GM13976 (cell line): ENCODE results near the gene TRIM52.

Experiments
- DNase-seq: peaks from one replicate; pipeline ENCODE4 v3.0.0; 2012; ENCODE audit warnings: low spot score
- in situ Hi-C: fragments of 300-500 bp; cut with MboI; formaldehyde crosslinking; loops from one replicate; pipeline ENCODE4 v1.12.0; 2022; ENCODE audit warnings: low sequenced_read_pairs, mixed read lengths, inconsistent platforms; ENCODE audit not compliant: unreplicated experiment
- TF ChIP-seq, protein P1 (sequence below): IDR thresholded peaks from 2 replicates; pipeline ENCODE4 v1.5.1; 2012; ENCODE audit warnings: borderline replicate concordance, mild to moderate bottlenecking; ENCODE audit not compliant: insufficient read depth; ENCODE audit errors: extremely low read depth, missing control alignments, control extremely low read depth

TRIM52 gene

DNA sequence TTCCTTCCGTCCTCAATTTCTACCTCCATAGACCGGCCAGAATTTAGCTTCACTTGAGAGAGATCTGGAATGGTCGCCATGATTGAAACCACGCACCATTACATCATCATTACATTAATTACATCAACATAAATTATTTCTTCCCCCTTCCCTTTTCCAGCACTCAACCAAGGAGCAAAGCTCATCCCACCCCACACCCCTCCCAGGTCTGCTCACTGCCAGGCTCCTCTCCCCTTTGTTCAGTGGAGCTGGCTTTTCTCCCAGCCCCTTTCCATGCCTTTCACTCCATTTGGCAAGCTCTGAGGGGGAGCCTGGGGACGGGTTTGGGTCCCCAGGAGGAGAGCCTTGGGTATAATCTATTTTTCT, 25.6 kb downstream of the TRIM52 start:
- TF ChIP-seq, protein P1, sequence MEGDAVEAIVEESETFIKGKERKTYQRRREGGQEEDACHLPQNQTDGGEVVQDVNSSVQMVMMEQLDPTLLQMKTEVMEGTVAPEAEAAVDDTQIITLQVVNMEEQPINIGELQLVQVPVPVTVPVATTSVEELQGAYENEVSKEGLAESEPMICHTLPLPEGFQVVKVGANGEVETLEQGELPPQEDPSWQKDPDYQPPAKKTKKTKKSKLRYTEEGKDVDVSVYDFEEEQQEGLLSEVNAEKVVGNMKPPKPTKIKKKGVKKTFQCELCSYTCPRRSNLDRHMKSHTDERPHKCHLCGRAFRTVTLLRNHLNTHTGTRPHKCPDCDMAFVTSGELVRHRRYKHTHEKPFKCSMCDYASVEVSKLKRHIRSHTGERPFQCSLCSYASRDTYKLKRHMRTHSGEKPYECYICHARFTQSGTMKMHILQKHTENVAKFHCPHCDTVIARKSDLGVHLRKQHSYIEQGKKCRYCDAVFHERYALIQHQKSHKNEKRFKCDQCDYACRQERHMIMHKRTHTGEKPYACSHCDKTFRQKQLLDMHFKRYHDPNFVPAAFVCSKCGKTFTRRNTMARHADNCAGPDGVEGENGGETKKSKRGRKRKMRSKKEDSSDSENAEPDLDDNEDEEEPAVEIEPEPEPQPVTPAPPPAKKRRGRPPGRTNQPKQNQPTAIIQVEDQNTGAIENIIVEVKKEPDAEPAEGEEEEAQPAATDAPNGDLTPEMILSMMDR = no peak
- DNase-seq = no peak
- in situ Hi-C loops = no loop called here

DNA sequence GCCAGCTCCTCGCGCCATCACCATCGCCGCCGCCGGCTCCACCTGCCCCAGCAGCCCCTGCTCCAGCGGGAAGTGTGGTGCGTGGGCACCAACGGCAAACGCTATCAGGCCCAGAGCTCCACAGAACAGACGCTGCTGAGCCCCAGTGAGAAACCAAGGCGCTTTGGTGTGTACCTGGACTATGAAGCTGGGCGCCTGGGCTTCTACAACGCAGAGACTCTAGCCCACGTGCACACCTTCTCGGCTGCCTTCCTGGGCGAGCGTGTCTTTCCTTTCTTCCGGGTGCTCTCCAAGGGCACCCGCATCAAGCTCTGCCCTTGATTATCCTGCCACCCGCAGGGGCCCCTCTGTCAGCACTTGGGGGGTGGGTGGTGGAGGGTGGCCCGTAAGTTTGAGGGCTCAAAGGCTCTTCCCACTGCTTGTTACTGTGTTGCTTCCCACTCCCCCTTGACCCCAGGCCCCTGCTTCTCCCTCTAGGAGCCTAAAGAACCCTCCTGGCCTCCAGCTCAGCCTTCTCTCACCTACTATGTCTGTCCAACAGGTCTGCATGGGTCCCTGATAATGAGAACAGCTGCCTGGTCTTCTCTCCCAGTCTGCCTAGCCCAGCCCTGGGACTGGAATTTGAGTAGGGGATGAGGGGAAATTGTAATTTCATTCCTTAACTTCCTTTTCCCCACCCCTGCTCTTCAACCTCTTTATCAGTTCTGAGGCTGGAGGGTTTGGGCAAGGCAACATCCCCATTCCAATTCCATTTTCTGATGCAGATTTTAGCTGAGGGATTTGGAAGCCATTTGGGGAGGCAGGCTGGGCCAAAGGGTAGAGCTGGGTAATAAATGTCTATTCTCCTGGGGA, 26.3 kb downstream of the TRIM52 start:
- in situ Hi-C loops = no loop called here
- TF ChIP-seq, protein P1 = no peak
- DNase-seq = no peak

DNA sequence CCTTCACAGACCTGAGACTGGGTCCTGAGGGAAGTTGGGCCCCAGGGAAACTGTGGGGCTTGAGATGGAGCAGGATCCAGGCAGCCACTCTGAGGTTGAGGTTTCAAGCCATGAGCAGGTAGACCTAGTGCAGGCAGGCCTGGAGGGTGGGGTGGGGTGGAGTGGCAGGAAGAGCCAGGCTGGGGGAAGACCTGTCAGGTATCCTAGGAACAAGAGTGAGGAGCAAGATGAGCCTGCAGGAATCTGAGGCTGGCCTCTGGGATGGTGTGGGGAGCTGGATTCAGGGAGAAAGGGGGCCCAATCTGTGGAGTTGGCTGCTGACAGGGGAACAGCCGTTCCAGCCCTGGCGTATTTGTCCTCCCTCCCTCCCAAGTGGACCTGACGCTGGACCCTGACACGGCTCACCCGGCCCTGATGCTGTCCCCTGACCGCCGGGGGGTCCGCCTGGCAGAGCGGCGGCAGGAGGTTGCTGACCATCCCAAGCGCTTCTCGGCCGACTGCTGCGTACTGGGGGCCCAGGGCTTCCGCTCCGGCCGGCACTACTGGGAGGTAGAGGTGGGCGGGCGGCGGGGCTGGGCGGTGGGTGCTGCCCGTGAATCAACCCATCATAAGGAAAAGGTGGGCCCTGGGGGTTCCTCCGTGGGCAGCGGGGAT, 27.0 kb downstream of the TRIM52 start:
- in situ Hi-C loops = no loop called here

DNA sequence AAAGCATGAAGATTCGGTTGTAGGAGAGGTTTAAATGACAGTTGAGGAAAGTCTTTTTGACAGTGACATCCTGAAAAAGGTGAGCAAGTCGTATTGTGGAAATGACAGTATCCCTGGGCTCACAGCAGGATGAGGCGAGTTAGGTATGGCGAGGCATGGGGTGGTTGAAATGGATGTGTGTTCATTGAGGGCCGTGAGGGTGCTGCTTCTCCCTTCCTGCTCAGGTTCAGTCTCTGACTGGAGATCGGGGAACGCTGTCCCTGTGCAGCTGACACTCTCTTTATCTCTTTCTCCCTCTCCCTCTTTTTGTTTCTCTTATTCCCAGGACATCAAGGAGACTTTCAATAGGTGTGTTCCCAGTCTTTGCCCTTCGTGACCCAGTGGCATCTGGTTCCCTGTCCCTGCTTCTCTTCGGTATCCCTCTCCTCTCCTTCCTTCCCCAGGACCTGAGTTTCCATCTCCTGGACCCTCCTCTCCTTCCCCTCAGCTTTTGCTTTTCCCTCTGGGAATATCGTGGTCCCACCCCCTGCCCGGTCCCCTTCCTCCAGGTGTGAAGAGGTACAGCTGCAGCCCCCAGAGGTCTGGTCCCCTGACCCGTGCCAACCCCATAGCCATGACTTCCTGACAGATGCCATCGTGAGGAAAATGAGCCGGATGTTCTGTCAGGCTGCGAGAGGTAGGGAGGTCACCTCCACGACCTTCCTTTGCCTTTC, 27.7 kb downstream of the TRIM52 start:
- TF ChIP-seq, protein P1 = no peak
- DNase-seq = no peak
- in situ Hi-C loops = no loop called here

More for the DNA sequence above, 27.0 kb downstream of the TRIM52 start:
- TF ChIP-seq, protein P1 = no peak
- no peak for DNase-seq

DNA sequence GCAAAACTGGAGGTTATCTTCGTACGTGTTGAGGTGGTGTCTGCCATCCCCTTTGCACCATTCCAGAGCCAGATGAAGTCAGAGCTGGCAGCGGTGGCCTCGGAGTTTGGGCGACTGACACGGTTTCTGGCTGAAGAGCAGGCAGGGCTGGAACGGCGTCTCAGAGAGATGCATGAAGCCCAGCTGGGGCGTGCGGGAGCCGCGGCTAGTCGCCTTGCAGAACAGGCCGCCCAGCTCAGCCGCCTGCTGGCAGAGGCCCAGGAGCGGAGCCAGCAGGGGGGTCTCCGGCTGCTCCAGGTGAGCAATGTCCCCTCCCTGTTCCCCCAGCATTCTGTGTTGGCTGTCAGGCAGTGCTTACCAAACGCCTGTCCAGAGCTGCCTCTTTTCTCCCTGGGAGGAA, 28.4 kb downstream of the TRIM52 start:
- in situ Hi-C loops = no loop called here

DNA sequence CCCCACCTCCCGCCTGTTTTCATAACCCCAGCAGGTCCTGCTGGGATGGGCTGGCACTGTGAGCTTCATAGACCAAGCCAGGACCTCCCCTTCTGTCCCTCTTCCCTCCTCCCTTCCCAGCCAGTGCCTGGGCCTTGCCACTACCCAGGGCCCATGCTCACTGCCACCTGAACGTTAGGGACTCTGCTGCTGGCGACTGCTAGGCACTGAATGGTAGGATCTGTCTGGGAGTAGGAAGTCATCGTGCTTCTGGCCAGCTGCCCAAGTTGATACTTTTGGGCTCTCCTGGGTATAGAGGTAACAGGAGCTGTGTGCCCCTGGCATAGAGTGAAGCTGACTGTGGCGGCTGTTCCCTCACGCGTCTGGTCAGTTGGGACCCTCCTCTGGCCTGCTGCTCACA, 29.5 kb downstream of the TRIM52 start:
- DNase-seq = no peak
- TF ChIP-seq, protein P1 = no peak
- in situ Hi-C loops = no loop called here

More for the DNA sequence above, 28.4 kb downstream of the TRIM52 start:
- TF ChIP-seq, protein P1 = no peak
- no peak for DNase-seq
